Nephron progenitor cell (in vitro differentiated cells): ENCODE results near the gene RNF111.

Experiments
- DNase-seq: peaks from one replicate; pipeline ENCODE4 v3.0.0; 2021
- H3K27ac Mint-ChIP-seq: 2 replicates; pipeline ENCODE4 v1.8.0; 2021; ENCODE audit warnings: mild to moderate bottlenecking, moderate library complexity, mixed read lengths
- H3K27me3 Mint-ChIP-seq: 2 replicates; pipeline ENCODE4 v1.8.0; 2021; ENCODE audit warnings: mild to moderate bottlenecking, low read depth, mixed read lengths; ENCODE audit not compliant: poor library complexity
- H3K36me3 Mint-ChIP-seq: 2 replicates; pipeline ENCODE4 v1.8.0; 2021; ENCODE audit warnings: low read depth, mixed read lengths
- H3K4me1 Mint-ChIP-seq: 2 replicates; pipeline ENCODE4 v1.8.0; 2021; ENCODE audit warnings: mixed read lengths
- H3K4me3 Mint-ChIP-seq: 2 replicates; pipeline ENCODE4 v1.8.0; 2021; ENCODE audit warnings: mild to moderate bottlenecking, moderate library complexity, mixed read lengths
- H3K9me3 Mint-ChIP-seq: 2 replicates; pipeline ENCODE4 v1.8.0; 2021; ENCODE audit warnings: mild to moderate bottlenecking, moderate library complexity, mixed read lengths
- CTCF ChIP-seq: fragments of 200-600 bp; sonication (generic); IDR thresholded peaks from 2 replicates; pipeline ENCODE4 v1.5.0; 2021; ENCODE audit warnings: antibody characterized with exemption

Gene RNF111

GRCh38 chr15:59017449-59017848 is 30.0 kb downstream of the RNF111 start:
- peaks cover 8% of the 10 kb centered on the region for H3K4me1 Mint-ChIP-seq

GRCh38 chr15:59018833-59019232 is 31.4 kb downstream of the RNF111 start:
- DNase-seq = peak; percentile 6
- TF ChIP-seq CTCF = no peak
- H3K9me3 Mint-ChIP-seq = peaks cover 19% of the 10 kb centered on the region
- H3K27me3 Mint-ChIP-seq = no peaks in the 10 kb centered on the region
- no peak overlapping the region for H3K4me3 Mint-ChIP-seq
- H3K4me1 Mint-ChIP-seq = no peaks in the 10 kb centered on the region
- H3K36me3 Mint-ChIP-seq = peaks cover 62% of the 10 kb centered on the region
- H3K27ac Mint-ChIP-seq = no peak overlapping the region

More at GRCh38 chr15:59017449-59017848, 30.0 kb downstream of the RNF111 start:
- peaks cover 64% of the 10 kb centered on the region for H3K36me3 Mint-ChIP-seq
- no peaks in the 10 kb centered on the region for H3K27me3 Mint-ChIP-seq
- no peak for DNase-seq
- no peak overlapping the region for H3K4me3 Mint-ChIP-seq
- H3K9me3 Mint-ChIP-seq = peaks cover 19% of the 10 kb centered on the region
- TF ChIP-seq CTCF = no peak
- H3K27ac Mint-ChIP-seq = no peak overlapping the region

GRCh38 chr15:59020322-59020721 is 32.9 kb downstream of the RNF111 start:
- H3K27me3 Mint-ChIP-seq = no peaks in the 10 kb centered on the region
- TF ChIP-seq CTCF = no peak
- H3K4me1 Mint-ChIP-seq = no peaks in the 10 kb centered on the region
- DNase-seq = no peak
- peak overlapping the region; percentile 53 for H3K27ac Mint-ChIP-seq
- no peak overlapping the region for H3K4me3 Mint-ChIP-seq
- H3K9me3 Mint-ChIP-seq = peaks cover 18% of the 10 kb centered on the region
- H3K36me3 Mint-ChIP-seq = peaks cover 61% of the 10 kb centered on the region

GRCh38 chr15:59022188-59022587 is 34.7 kb downstream of the RNF111 start:
- Mint-ChIP-seq H3K27ac (peak overlapping the region; percentile 33), H3K4me3 (no peak overlapping the region), H3K9me3 (peaks cover 1% of the 10 kb centered on the region), H3K4me1 (no peaks in the 10 kb centered on the region), H3K36me3 (peaks cover 50% of the 10 kb centered on the region), H3K27me3 (no peaks in the 10 kb centered on the region)
- DNase-seq = no peak
- TF ChIP-seq CTCF = no peak

- Mint-ChIP-seq H3K36me3 (peaks cover 46% of the 10 kb centered on the region), H3K4me1 (no peaks in the 10 kb centered on the region), H3K4me3 (no peak overlapping the region), H3K9me3 (no peaks in the 10 kb centered on the region), H3K27me3 (no peaks in the 10 kb centered on the region), H3K27ac (no peak overlapping the region)
- TF ChIP-seq CTCF = no peak
- no peak for DNase-seq
Measured at GRCh38 chr15:59026207-59026606, 38.7 kb downstream of the RNF111 start.

- no peak overlapping the region for H3K27ac Mint-ChIP-seq
- no peaks in the 10 kb centered on the region for H3K27me3 Mint-ChIP-seq
- H3K4me3 Mint-ChIP-seq = no peak overlapping the region
- no peaks in the 10 kb centered on the region for H3K9me3 Mint-ChIP-seq
- no peak for DNase-seq
- no peak for TF ChIP-seq CTCF
- peaks cover 49% of the 10 kb centered on the region for H3K36me3 Mint-ChIP-seq
- peaks cover 7% of the 10 kb centered on the region for H3K4me1 Mint-ChIP-seq
Measured at GRCh38 chr15:59028387-59028955, 41.0 kb downstream of the RNF111 start.
